ENCODE data around the gene RFC3.
"Not testable (repeated sequence)": the region's sequence is repeated elsewhere in the genome, so short reads cannot be mapped to it uniquely, and the experiment has no call there.

- not testable (repeated sequence) for TF ChIP-seq CTCF, POLR2A (IDR thresholded peaks at IDR 0.05)
These were observed 34.7 kb upstream of the RFC3 start for GRCh38 chr13:33783212-33783611.
